Adrenal gland (tissue), 5 donors: ENCODE measurements around the gene CST6.

Experiments used
- CTCF ChIP-seq, 6 experiments: fragments of 450-650 bp in 4 of 6; fragments of 200-600 bp in 2 of 6; sonication (generic) in 1 of 6; IDR thresholded peaks; 1 replicate in 5 of 6; 2 replicates in 1 of 6; pipeline versions ENCODE4 v1.5.1 to v1.8.0; 2016 to 2021; ENCODE audit warnings: antibody characterized with exemption in 6 of 6, mild to moderate bottlenecking in 2 of 6, moderate library complexity in 1 of 6
- POLR2A ChIP-seq, 2 donors: fragments of 450-650 bp; IDR thresholded peaks; one replicate each; pipeline ENCODE4 v1.6.1; 2017; ENCODE audit warnings: antibody characterized with exemption in 2 of 2, mild to moderate bottlenecking in 2 of 2, moderate library complexity in 1 of 2
- donor health status: DM: no; HTN: no; CAD: no.

GRCh38 chr11:66004186-66004585 is 7.6 kb upstream of the CST6 start:
- TF ChIP-seq CTCF (IDR thresholded peaks at IDR 0.05) (no peak), POLR2A (IDR thresholded peaks at IDR 0.05) (no peak)
